Keratinocyte (primary cell): Measurements from ENCODE around the gene CEP85L.

ENCODE experiments used
- CTCF ChIP-seq, 3 experiments: IDR thresholded peaks in 1 of 3; conservative IDR thresholded peaks in 1 of 3; optimal IDR thresholded peaks in 1 of 3; 2 replicates in 2 of 3; 3 replicates in 1 of 3; pipeline versions ENCODE3 to v1.5.1; 2011; ENCODE audit warnings: low read length in 3 of 3, mild to moderate bottlenecking in 3 of 3, moderate library complexity in 2 of 3, control low read depth in 1 of 3, inconsistent platforms in 1 of 3; ENCODE audit not compliant: insufficient read depth in 2 of 3; ENCODE audit errors: extremely low read depth in 1 of 3
- EZH2 ChIP-seq: IDR thresholded peaks from one replicate; pipeline ENCODE4 v1.6.1; 2012; ENCODE audit warnings: inconsistent platforms, mild to moderate bottlenecking, low read length, moderate library complexity

- no peak for TF ChIP-seq EZH2
- TF ChIP-seq CTCF (optimal IDR thresholded peaks at IDR 0.05 in 1 of 3, IDR thresholded peaks at IDR 0.05 in 1 of 3, conservative IDR thresholded peaks at IDR 0.05 in 1 of 3; ENCODE audit: extremely low read depth in 1 of 3, insufficient read depth in 2 of 3, low read length in 3 of 3), result no peak
Measured at GRCh38 chr6:118467181-118467580, 184.2 kb downstream of the CEP85L start.
